Measurements from ENCODE around the gene FBN1. TPM values are rescaled to one million over a fixed set of nuclear protein-coding genes. Genes with fewer than 3 reads are reported as not detected.
A peak's percentile ranks its signal among the peaks of the same experiment; 100 is the strongest.

The FBN1 gene
- total and polyA plus RNA-seq, 7 donors: 1.2 to 173 (median 57.0) TPM

GRCh38 chr15:48380198-48380597 is 265.3 kb downstream of the FBN1 start:
- Histone ChIP-seq H3K4me3 (no peak overlapping the region), H3K4me1 (no peaks in the 10 kb centered on the region), H3K27ac (no peak overlapping the region), H3K36me3 (no peaks in the 10 kb centered on the region), H3K27me3 (no peaks in the 10 kb centered on the region), H3K9me3 (no peaks in the 10 kb centered on the region)
- DNase-seq: no peak
- WGBS, 2 donors: 85 to 88% methylated on average over 4 of the region's 4 CpGs
- intact Hi-C loops (cut with DNase I): no loop called here
- TF ChIP-seq CTCF (IDR thresholded peaks at IDR 0.05): no peak

- no peaks in the 10 kb centered on the region for H3K27me3 ChIP-seq
- H3K4me3 ChIP-seq: no peak overlapping the region
- WGBS, 2 donors: 95 to 97% methylated on average over 2 of the region's 2 CpGs
- no peaks in the 10 kb centered on the region for H3K36me3 ChIP-seq
- intact Hi-C loops (cut with DNase I): no loop called here
- TF ChIP-seq POLR2A (IDR thresholded peaks at IDR 0.05): no peak
- no peak for TF ChIP-seq CTCF (IDR thresholded peaks at IDR 0.05)
- TF ChIP-seq EP300 (IDR thresholded peaks at IDR 0.05): no peak
- no peak for TF ChIP-seq POLR2AphosphoS5 (IDR thresholded peaks at IDR 0.05)
- no peaks in the 10 kb centered on the region for H3K4me1 ChIP-seq
- H3K9me3 ChIP-seq: no peaks in the 10 kb centered on the region
- H3K27ac ChIP-seq: no peak overlapping the region
- no peak for DNase-seq
Measured at GRCh38 chr15:48375767-48376166, 269.7 kb downstream of the FBN1 start.

GRCh38 chr15:48374472-48374871 is 271.0 kb downstream of the FBN1 start:
- DNase-seq: no peak
- no peaks in the 10 kb centered on the region for H3K9me3 ChIP-seq
- 84 to 90% methylated on average over 3 of the region's 3 CpGs for WGBS, 2 donors
- H3K4me3 ChIP-seq: no peak overlapping the region
- TF ChIP-seq CTCF (IDR thresholded peaks at IDR 0.05): no peak
- TF ChIP-seq POLR2A (IDR thresholded peaks at IDR 0.05): no peak
- no peak for TF ChIP-seq POLR2AphosphoS5 (IDR thresholded peaks at IDR 0.05)
- TF ChIP-seq EP300 (IDR thresholded peaks at IDR 0.05): no peak
- no peaks in the 10 kb centered on the region for H3K4me1 ChIP-seq
- H3K27me3 ChIP-seq: no peaks in the 10 kb centered on the region
- no peaks in the 10 kb centered on the region for H3K36me3 ChIP-seq
- no peak overlapping the region for H3K27ac ChIP-seq
- intact Hi-C loops (cut with DNase I): no loop called here

GRCh38 chr15:48373821-48374451 is 271.6 kb downstream of the FBN1 start:
- Histone ChIP-seq H3K27ac (no peak overlapping the region), H3K36me3 (no peaks in the 10 kb centered on the region), H3K27me3 (no peaks in the 10 kb centered on the region), H3K9me3 (no peaks in the 10 kb centered on the region), H3K4me3 (no peak overlapping the region), H3K4me1 (no peaks in the 10 kb centered on the region)
- intact Hi-C loops (cut with DNase I): no loop called here
- TF ChIP-seq CTCF (IDR thresholded peaks at IDR 0.05): no peak
- no peak for TF ChIP-seq POLR2AphosphoS5 (IDR thresholded peaks at IDR 0.05)
- no peak for TF ChIP-seq POLR2A (IDR thresholded peaks at IDR 0.05)
- no peak for TF ChIP-seq EP300 (IDR thresholded peaks at IDR 0.05)
- WGBS, 2 donors: 90% methylated on average over 10 of the region's 10 CpGs
- DNase-seq: peak; percentile 65

- Histone ChIP-seq H3K9me3 (no peaks in the 10 kb centered on the region), H3K36me3 (no peaks in the 10 kb centered on the region), H3K4me1 (no peaks in the 10 kb centered on the region), H3K27ac (no peak overlapping the region), H3K27me3 (no peaks in the 10 kb centered on the region), H3K4me3 (no peak overlapping the region)
- intact Hi-C loops (cut with DNase I): no loop called here
- WGBS, 2 donors: 61 to 62% methylated on average over 2 of the region's 2 CpGs
- DNase-seq: no peak
- TF ChIP-seq EP300 (IDR thresholded peaks at IDR 0.05): no peak
- no peak for TF ChIP-seq CTCF (IDR thresholded peaks at IDR 0.05)
- no peak for TF ChIP-seq POLR2A (IDR thresholded peaks at IDR 0.05)
- no peak for TF ChIP-seq POLR2AphosphoS5 (IDR thresholded peaks at IDR 0.05)
Measured at GRCh38 chr15:48371961-48372360, 273.5 kb downstream of the FBN1 start.

Measured in sigmoid colon (tissue), 7 donors.